Measurements from ENCODE around the gene NSMCE3.

NSMCE3 gene

GRCh38 chr15:29266052-29266582 lies 3.5 kb downstream of the NSMCE3 start:
- Histone ChIP-seq H4K20me1 (ENCODE audit: insufficient read depth, low read length) (peaks cover 4% of the 10 kb centered on the region), H3K36me3 (replicated peaks; ENCODE audit: low read depth, low read length) (peaks cover 4% of the 10 kb centered on the region), H3K27ac (ENCODE audit: low read length) (no peak overlapping the region), H3K4me1 (ENCODE audit: low read length) (peaks cover 22% of the 10 kb centered on the region), H3K9ac (ENCODE audit: low read length) (no peak overlapping the region), H3K9me3 (ENCODE audit: insufficient read depth, low read length) (no peaks in the 10 kb centered on the region), H2AFZ (ENCODE audit: low read depth, low read length) (no peak overlapping the region), H3K4me2 (ENCODE audit: low read length) (no peak overlapping the region), H3K79me2 (ENCODE audit: low read length) (peaks cover 32% of the 10 kb centered on the region), H3K27me3 (ENCODE audit: low read depth, low read length) (no peaks in the 10 kb centered on the region), H3K4me3 (ENCODE audit: low read length) (no peak overlapping the region)
- TF ChIP-seq EZH2phosphoT487 (IDR thresholded peaks at IDR 0.05; ENCODE audit: low read depth): no peak
- TF ChIP-seq CTCF (IDR thresholded peaks at IDR 0.05; ENCODE audit: low read depth, low read length): no peak

- Histone ChIP-seq H3K9me3 (ENCODE audit: insufficient read depth, low read length) (no peaks in the 10 kb centered on the region), H3K4me3 (ENCODE audit: low read length) (no peak overlapping the region), H3K4me2 (ENCODE audit: low read length) (no peak overlapping the region), H3K27me3 (ENCODE audit: low read depth, low read length) (no peaks in the 10 kb centered on the region), H3K4me1 (ENCODE audit: low read length) (peaks cover 6% of the 10 kb centered on the region), H2AFZ (ENCODE audit: low read depth, low read length) (no peak overlapping the region), H3K27ac (ENCODE audit: low read length) (no peak overlapping the region), H3K79me2 (ENCODE audit: low read length) (peaks cover 20% of the 10 kb centered on the region), H4K20me1 (ENCODE audit: insufficient read depth, low read length) (no peaks in the 10 kb centered on the region; the same call in 1 of the 2 replicates), H3K36me3 (replicated peaks; ENCODE audit: low read depth, low read length) (no peaks in the 10 kb centered on the region), H3K9ac (ENCODE audit: low read length) (no peak overlapping the region)
- no peak for TF ChIP-seq EZH2phosphoT487 (IDR thresholded peaks at IDR 0.05; ENCODE audit: low read depth)
- no peak for TF ChIP-seq CTCF (IDR thresholded peaks at IDR 0.05; ENCODE audit: low read depth, low read length)
Measured at GRCh38 chr15:29263289-29263688, 6.3 kb downstream of the NSMCE3 start.

GRCh38 chr15:29262738-29263137 lies 6.9 kb downstream of the NSMCE3 start:
- no peak for TF ChIP-seq CTCF (IDR thresholded peaks at IDR 0.05; ENCODE audit: low read depth, low read length)
- no peak for TF ChIP-seq EZH2phosphoT487 (IDR thresholded peaks at IDR 0.05; ENCODE audit: low read depth)
- Histone ChIP-seq H3K4me2 (ENCODE audit: low read length) (no peak overlapping the region), H3K27ac (ENCODE audit: low read length) (no peak overlapping the region), H3K36me3 (replicated peaks; ENCODE audit: low read depth, low read length) (no peaks in the 10 kb centered on the region), H3K79me2 (ENCODE audit: low read length) (peaks cover 14% of the 10 kb centered on the region), H3K4me1 (ENCODE audit: low read length) (peaks cover 2% of the 10 kb centered on the region), H3K4me3 (ENCODE audit: low read length) (no peak overlapping the region), H2AFZ (ENCODE audit: low read depth, low read length) (no peak overlapping the region), H3K9me3 (ENCODE audit: insufficient read depth, low read length) (no peaks in the 10 kb centered on the region), H4K20me1 (ENCODE audit: insufficient read depth, low read length) (no peaks in the 10 kb centered on the region; the same call in 1 of the 2 replicates), H3K9ac (ENCODE audit: low read length) (no peak overlapping the region), H3K27me3 (ENCODE audit: low read depth, low read length) (no peaks in the 10 kb centered on the region)

- H3K27ac ChIP-seq (ENCODE audit: low read length): no peak overlapping the region
- no peaks in the 10 kb centered on the region for H3K36me3 ChIP-seq (replicated peaks; ENCODE audit: low read depth, low read length)
- no peak overlapping the region for H3K4me2 ChIP-seq (ENCODE audit: low read length)
- no peaks in the 10 kb centered on the region for H3K9me3 ChIP-seq (ENCODE audit: insufficient read depth, low read length)
- H2AFZ ChIP-seq (ENCODE audit: low read depth, low read length): no peak overlapping the region
- TF ChIP-seq CTCF (IDR thresholded peaks at IDR 0.05; ENCODE audit: low read depth, low read length) (no peak), EZH2phosphoT487 (IDR thresholded peaks at IDR 0.05; ENCODE audit: low read depth) (no peak)
- H3K79me2 ChIP-seq (ENCODE audit: low read length): no peaks in the 10 kb centered on the region
- H3K27me3 ChIP-seq (ENCODE audit: low read depth, low read length): no peaks in the 10 kb centered on the region
- H3K4me1 ChIP-seq (ENCODE audit: low read length): no peaks in the 10 kb centered on the region
- H3K9ac ChIP-seq (ENCODE audit: low read length): no peak overlapping the region
- no peaks in the 10 kb centered on the region for H4K20me1 ChIP-seq (ENCODE audit: insufficient read depth, low read length)
- H3K4me3 ChIP-seq (ENCODE audit: low read length): no peak overlapping the region
Measured at GRCh38 chr15:29260896-29261295, 8.7 kb downstream of the NSMCE3 start.
